ES-I3 (cell line): ENCODE data around the gene TENM4.

Experiments
- H3K36me3 ChIP-seq: 2 replicates; pipeline ENCODE4 v1.6.1; 2013; ENCODE audit warnings: mild to moderate bottlenecking, low read length, control low read depth, moderate library complexity; ENCODE audit not compliant: insufficient read depth
- H3K4me1 ChIP-seq: 2 replicates; pipeline ENCODE4 v1.6.1; 2013; ENCODE audit warnings: mild to moderate bottlenecking, control low read depth, low read length; ENCODE audit not compliant: insufficient read depth
- H3K9ac ChIP-seq: 2 replicates; pipeline ENCODE4 v1.6.1; 2013; ENCODE audit warnings: low read depth, mild to moderate bottlenecking, low read length, moderate library complexity
- H3K9me3 ChIP-seq: 2 replicates; pipeline ENCODE4 v1.6.1; 2013; ENCODE audit warnings: mild to moderate bottlenecking, low read length, moderate library complexity; ENCODE audit not compliant: control insufficient read depth, insufficient read depth

TENM4 gene

GRCh38 chr11:79156031-79156430 lies 284.8 kb downstream of the TENM4 start:
- Histone ChIP-seq H3K4me1 (no peaks in the 10 kb centered on the region), H3K9me3 (no peaks in the 10 kb centered on the region), H3K9ac (no peak overlapping the region), H3K36me3 (no peaks in the 10 kb centered on the region; the same call in 1 of the 2 replicates)

DNA sequence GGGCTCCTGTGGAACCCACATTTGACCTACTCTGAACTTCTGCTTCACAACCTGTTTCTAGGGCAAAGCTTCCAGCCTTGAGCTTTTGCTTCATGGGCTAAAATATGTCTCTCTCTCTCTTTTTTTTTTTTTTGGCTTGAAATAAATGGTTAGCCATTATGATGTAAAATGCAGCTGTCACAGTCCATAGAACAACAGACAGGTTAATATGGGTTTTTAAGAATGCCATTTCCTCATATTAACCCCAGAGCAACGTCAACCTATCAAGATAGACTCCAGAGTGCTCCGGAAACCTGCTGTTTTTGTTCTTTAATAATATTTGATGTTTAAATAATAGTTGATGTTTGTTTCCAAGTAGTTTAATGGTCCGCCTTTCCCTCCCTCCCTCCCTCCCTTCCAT lies 285.6 kb downstream of the TENM4 start:
- no peaks in the 10 kb centered on the region; the same call in 1 of the 2 replicates for H3K36me3 ChIP-seq
- H3K9me3 ChIP-seq, result no peaks in the 10 kb centered on the region
- H3K4me1 ChIP-seq, result no peaks in the 10 kb centered on the region
- no peak overlapping the region for H3K9ac ChIP-seq

DNA sequence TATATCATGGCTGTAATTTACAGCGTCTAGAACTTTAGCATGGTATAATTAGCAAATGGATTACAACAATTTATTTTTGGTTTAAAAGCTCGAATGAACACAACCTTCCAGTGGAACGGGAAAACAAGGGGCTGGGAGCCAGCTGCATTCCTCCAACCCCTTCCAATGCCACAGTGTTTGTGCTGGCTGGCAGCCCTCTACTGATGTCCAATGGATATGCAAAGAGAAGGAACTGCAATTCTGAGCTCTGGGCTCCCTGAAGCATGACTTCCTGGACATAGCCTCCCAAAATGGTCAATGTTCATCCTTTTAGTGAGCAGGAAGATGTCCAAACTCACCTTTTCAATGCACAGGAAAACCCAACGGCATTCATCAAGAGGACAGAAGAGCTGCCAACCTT lies 288.3 kb downstream of the TENM4 start:
- Histone ChIP-seq H3K4me1 (no peaks in the 10 kb centered on the region), H3K36me3 (no peaks in the 10 kb centered on the region; the same call in 1 of the 2 replicates), H3K9me3 (no peaks in the 10 kb centered on the region), H3K9ac (no peak overlapping the region)

GRCh38 chr11:79151396-79151795 lies 289.4 kb downstream of the TENM4 start:
- Histone ChIP-seq H3K4me1 (no peaks in the 10 kb centered on the region), H3K9me3 (no peaks in the 10 kb centered on the region), H3K9ac (no peak overlapping the region), H3K36me3 (no peaks in the 10 kb centered on the region; the same call in 1 of the 2 replicates)

GRCh38 chr11:79150966-79151365 lies 289.9 kb downstream of the TENM4 start:
- no peak overlapping the region for H3K9ac ChIP-seq
- no peaks in the 10 kb centered on the region for H3K9me3 ChIP-seq
- H3K4me1 ChIP-seq, result no peaks in the 10 kb centered on the region
- no peaks in the 10 kb centered on the region; the same call in 1 of the 2 replicates for H3K36me3 ChIP-seq

- H3K9ac ChIP-seq, result no peak overlapping the region
- no peaks in the 10 kb centered on the region; the same call in 1 of the 2 replicates for H3K36me3 ChIP-seq
- H3K4me1 ChIP-seq, result no peaks in the 10 kb centered on the region
- H3K9me3 ChIP-seq, result no peaks in the 10 kb centered on the region
Observed at GRCh38 chr11:79150320-79150719, 290.5 kb downstream of the TENM4 start.

DNA sequence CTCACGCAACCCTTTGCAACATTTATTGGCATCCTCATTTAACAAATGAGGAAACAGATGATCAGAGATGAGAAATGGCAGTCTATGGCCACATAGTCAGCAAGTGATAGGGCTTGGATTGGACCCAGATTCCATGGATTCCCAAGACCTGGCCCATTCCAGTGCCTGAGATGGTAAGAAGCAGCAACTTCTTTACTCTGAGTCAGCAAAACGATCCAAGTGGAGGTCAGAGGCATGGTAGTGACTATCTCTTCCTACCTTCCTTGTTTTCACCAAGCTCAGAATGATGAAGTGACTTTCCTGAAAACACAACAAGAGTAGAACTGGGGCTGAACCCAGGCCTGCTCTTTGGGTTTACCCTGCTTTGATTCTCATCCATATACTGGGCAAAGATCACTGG lies 293.1 kb downstream of the TENM4 start:
- Histone ChIP-seq H3K4me1 (no peaks in the 10 kb centered on the region), H3K9me3 (no peaks in the 10 kb centered on the region), H3K36me3 (no peaks in the 10 kb centered on the region; the same call in 1 of the 2 replicates), H3K9ac (no peak overlapping the region)

- H3K36me3 ChIP-seq, result no peaks in the 10 kb centered on the region; the same call in 1 of the 2 replicates
- H3K9ac ChIP-seq, result no peak overlapping the region
- no peaks in the 10 kb centered on the region for H3K9me3 ChIP-seq
- H3K4me1 ChIP-seq, result no peaks in the 10 kb centered on the region
Observed at GRCh38 chr11:79147011-79147410, 293.8 kb downstream of the TENM4 start.

- Histone ChIP-seq H3K9me3 (no peaks in the 10 kb centered on the region), H3K4me1 (no peaks in the 10 kb centered on the region), H3K9ac (no peak overlapping the region), H3K36me3 (no peaks in the 10 kb centered on the region)
Observed at GRCh38 chr11:79139900-79140299, 300.9 kb downstream of the TENM4 start.

DNA sequence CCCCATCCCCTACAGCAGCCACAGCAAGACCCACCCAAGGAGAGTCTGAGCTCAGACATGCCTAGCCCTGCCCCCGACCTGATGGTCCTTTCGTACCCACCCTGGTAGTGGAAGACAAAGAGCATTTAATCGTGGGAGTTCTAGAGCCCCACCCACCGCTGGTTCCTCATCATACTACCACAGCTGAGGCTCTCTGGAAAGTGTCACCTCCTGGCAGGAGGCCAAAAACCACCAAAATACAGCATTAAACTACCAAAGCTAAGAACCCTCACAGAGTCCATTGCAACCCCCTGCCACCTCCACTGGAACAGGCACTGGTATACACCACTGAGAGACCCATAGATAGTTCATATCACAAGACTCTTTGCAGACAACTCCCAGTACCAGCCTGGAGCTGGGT lies 311.1 kb downstream of the TENM4 start:
- H3K4me1 ChIP-seq, result no peaks in the 10 kb centered on the region
- H3K9me3 ChIP-seq, result peaks cover 4% of the 10 kb centered on the region; the same call in 1 of the 2 replicates
- no peaks in the 10 kb centered on the region for H3K36me3 ChIP-seq
- no peak overlapping the region for H3K9ac ChIP-seq

DNA sequence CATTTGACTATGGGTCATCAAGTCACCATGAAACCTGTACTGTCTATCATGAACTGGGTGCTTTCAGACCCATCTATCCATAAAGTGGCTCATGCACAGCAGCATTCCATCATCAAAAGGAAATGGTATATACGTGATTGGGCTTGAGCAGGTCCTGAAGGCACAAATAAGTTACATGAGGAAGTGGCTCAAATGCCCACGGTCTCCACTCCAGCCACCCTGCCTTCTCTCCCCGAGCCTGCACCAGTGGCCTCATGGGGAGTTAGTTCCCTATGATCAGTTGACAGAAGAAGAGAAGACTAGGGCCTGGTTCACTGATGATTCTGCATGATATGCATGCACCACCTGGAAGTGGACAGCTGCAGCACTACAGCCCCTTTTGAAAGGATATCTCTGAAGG lies 312.5 kb downstream of the TENM4 start:
- H3K36me3 ChIP-seq, result no peaks in the 10 kb centered on the region
- no peaks in the 10 kb centered on the region for H3K4me1 ChIP-seq
- no peak overlapping the region for H3K9ac ChIP-seq
- H3K9me3 ChIP-seq, result peaks cover 4% of the 10 kb centered on the region; the same call in 1 of the 2 replicates

DNA sequence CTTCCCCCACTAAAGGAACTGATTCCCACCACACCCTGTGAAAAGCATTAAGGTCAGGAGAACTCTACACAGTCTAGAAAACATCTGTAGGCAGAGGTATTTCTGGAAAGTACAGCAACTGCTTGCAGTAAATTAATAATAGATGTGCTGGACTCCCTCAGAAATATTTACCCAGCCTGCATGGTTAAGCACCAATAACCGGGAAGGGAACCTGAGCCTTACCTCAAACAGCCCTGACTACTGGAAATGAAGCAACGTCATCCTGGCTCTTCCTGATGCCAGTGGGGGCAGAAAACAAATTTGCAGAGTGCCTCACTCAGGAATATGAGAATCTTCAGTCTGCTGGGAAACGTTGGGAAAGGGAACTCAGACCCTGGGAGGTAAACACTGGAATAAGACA lies 318.1 kb downstream of the TENM4 start:
- no peaks in the 10 kb centered on the region for H3K36me3 ChIP-seq
- no peak overlapping the region for H3K9ac ChIP-seq
- H3K4me1 ChIP-seq, result no peaks in the 10 kb centered on the region
- H3K9me3 ChIP-seq, result peaks cover 4% of the 10 kb centered on the region; the same call in 1 of the 2 replicates

DNA sequence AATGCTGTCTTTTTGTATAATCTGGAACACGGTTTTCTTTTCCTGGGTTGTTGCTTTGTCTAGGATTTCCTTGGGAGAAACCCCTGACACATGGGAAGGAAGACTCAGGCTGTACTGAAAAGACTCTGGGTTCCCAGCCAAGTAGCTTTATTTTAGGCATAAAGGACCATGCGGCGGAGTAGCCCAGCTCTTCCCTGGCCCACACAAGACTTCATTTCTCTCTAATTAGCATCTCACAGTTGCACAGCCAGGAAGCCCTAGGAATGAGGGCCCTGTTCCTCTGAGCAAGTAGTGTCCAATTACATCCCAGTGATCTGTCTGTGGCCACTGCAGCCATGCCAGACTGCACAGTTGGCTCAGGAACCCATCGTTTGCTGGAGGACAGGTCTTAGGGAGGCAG lies 319.5 kb downstream of the TENM4 start:
- H3K36me3 ChIP-seq, result no peaks in the 10 kb centered on the region
- no peak overlapping the region for H3K9ac ChIP-seq
- H3K4me1 ChIP-seq, result no peaks in the 10 kb centered on the region
- H3K9me3 ChIP-seq, result no peaks in the 10 kb centered on the region

DNA sequence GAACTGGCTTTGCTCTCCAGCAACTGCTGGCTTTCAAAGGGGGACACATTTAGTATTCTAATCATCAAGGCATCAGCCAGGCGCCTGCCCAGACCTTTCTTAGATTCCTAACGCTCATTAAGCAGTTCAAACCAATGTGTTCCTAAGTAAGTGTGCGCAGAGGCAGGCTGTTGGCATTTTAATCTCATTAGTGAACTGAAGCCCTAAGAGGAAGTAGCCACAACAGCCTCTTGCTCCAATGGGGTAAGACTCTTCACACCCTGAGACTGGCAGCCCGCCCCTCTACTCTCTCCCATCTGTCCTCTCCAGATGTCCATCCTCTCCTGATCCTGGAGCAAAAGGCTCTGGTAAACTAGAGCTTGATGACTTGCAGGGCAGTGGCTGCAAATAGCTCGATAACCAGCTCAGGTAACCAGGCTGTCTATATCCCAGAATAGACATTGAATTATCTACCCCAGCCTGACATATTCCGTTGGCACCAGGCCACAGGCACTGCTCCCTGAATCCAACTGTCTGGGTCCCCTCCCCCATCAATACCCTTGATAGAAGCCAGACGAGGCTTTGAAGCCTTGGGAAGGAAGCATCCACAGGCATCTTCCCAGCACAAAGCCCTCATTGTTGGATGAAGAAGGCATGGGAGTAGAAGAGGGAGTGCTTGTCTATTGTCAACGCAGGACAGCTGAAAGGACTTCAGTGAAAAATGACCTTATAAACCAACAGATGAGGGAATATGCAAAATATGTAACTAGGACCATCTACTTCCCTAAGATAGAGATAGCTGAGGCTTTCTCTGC lies 321.1 kb downstream of the TENM4 start:
- no peaks in the 10 kb centered on the region for H3K4me1 ChIP-seq
- H3K36me3 ChIP-seq, result no peaks in the 10 kb centered on the region
- H3K9ac ChIP-seq, result no peak overlapping the region
- H3K9me3 ChIP-seq, result no peaks in the 10 kb centered on the region

- H3K9ac ChIP-seq, result no peak overlapping the region
- no peaks in the 10 kb centered on the region for H3K36me3 ChIP-seq
- H3K4me1 ChIP-seq, result no peaks in the 10 kb centered on the region
- H3K9me3 ChIP-seq, result no peaks in the 10 kb centered on the region
Observed at GRCh38 chr11:79117488-79117887, 323.3 kb downstream of the TENM4 start.
